ENCODE results near the gene SLC6A9. TPM values are rescaled to one million over a fixed set of nuclear protein-coding genes. Genes with fewer than 3 reads are reported as not detected.
A peak's percentile ranks its signal among the peaks of the same experiment; 100 is the strongest.

Gene SLC6A9
- total RNA-seq, 1 experiment from 2014 or later: 45.0 TPM

GRCh38 chr1:43994071-43994470 lies 37.2 kb downstream of the SLC6A9 start:
- no peaks in the 10 kb centered on the region for H3K27me3 Mint-ChIP-seq (ENCODE audit: insufficient read depth, unreplicated experiment)
- TSS peak; percentile 13 for BruUV-seq (replicated peaks)
- intact Hi-C loops (cut with micrococcal nuclease; ENCODE audit: unreplicated experiment): loop anchor here (2.0 kb wide), 1 partner anchor 43 kb away; no protein-coding TSS in a partner anchor

GRCh38 chr1:43993206-43993914 lies 37.9 kb downstream of the SLC6A9 start:
- Histone ChIP-seq H3K4me3 (ENCODE audit: low read depth, low read length) (no peak overlapping the region), H3K4me1 (peaks cover 6% of the 10 kb centered on the region; the same call in 1 of the 2 replicates), H3K9me3 (no peaks in the 10 kb centered on the region), H3K27me3 (replicated peaks; ENCODE audit: control insufficient read depth, insufficient read depth, low read length) (no peaks in the 10 kb centered on the region), H3K36me3 (ENCODE audit: control insufficient read depth, insufficient read depth, low read length) (no peaks in the 10 kb centered on the region)
- intact Hi-C loops (cut with micrococcal nuclease; ENCODE audit: unreplicated experiment): no loop called here
- Mint-ChIP-seq H3K9me3 (ENCODE audit: unreplicated experiment) (no peaks in the 10 kb centered on the region), H3K27me3 (ENCODE audit: insufficient read depth, unreplicated experiment) (no peaks in the 10 kb centered on the region), H3K4me3 (ENCODE audit: unreplicated experiment) (no peak overlapping the region), H3K4me1 (ENCODE audit: low read depth, unreplicated experiment) (peaks cover 7% of the 10 kb centered on the region), H3K27ac (ENCODE audit: unreplicated experiment) (peak overlapping the region; percentile 91), H3K36me3 (ENCODE audit: insufficient read depth, unreplicated experiment) (peaks cover 30% of the 10 kb centered on the region)
- DNase-seq: no peak
- TF ChIP-seq CTCF (IDR thresholded peaks at IDR 0.05; ENCODE audit: insufficient read depth in 1 of 2, low read depth in 1 of 2, low read length in 1 of 2, severe bottlenecking in 1 of 2, unreplicated experiment in 1 of 2): no peak
- ChIA-PET POLR2A (no interaction called here), CTCF (interaction anchor here (0.6 to 1.8 kb wide), 3 partner anchors 36 to 43 kb away, joined by 3 to 8 read pairs (median 4); no protein-coding TSS in a partner anchor)
- BruUV-seq (replicated peaks): no TSS peak

More at GRCh38 chr1:43994071-43994470, 37.2 kb downstream of the SLC6A9 start:
- no peak for TF ChIP-seq CTCF (IDR thresholded peaks at IDR 0.05; ENCODE audit: insufficient read depth in 1 of 2, low read depth in 1 of 2, low read length in 1 of 2, severe bottlenecking in 1 of 2, unreplicated experiment in 1 of 2)
- H3K27ac Mint-ChIP-seq (ENCODE audit: unreplicated experiment): no peak overlapping the region
- no peaks in the 10 kb centered on the region for H3K9me3 Mint-ChIP-seq (ENCODE audit: unreplicated experiment)
- peaks cover 7% of the 10 kb centered on the region for H3K4me1 Mint-ChIP-seq (ENCODE audit: low read depth, unreplicated experiment)
- H3K27me3 ChIP-seq (replicated peaks; ENCODE audit: control insufficient read depth, insufficient read depth, low read length): no peaks in the 10 kb centered on the region
- no peak for DNase-seq
- ChIA-PET CTCF (interaction anchor here (1.0 to 2.3 kb wide), 2 partner anchors 42 to 54 kb away, joined by 4 to 11 read pairs; no protein-coding TSS in a partner anchor), POLR2A (no interaction called here)
- peaks cover 34% of the 10 kb centered on the region for H3K36me3 Mint-ChIP-seq (ENCODE audit: insufficient read depth, unreplicated experiment)
- no peak overlapping the region for H3K4me3 Mint-ChIP-seq (ENCODE audit: unreplicated experiment)
- peaks cover 6% of the 10 kb centered on the region; the same call in 1 of the 2 replicates for H3K4me1 ChIP-seq
- H3K9me3 ChIP-seq: no peaks in the 10 kb centered on the region
- no peaks in the 10 kb centered on the region for H3K36me3 ChIP-seq (ENCODE audit: control insufficient read depth, insufficient read depth, low read length)
- no peak overlapping the region for H3K4me3 ChIP-seq (ENCODE audit: low read depth, low read length)

GRCh38 chr1:43992232-43992995 lies 38.8 kb downstream of the SLC6A9 start:
- no TSS peak for BruUV-seq (replicated peaks)
- H3K36me3 ChIP-seq (ENCODE audit: control insufficient read depth, insufficient read depth, low read length): no peaks in the 10 kb centered on the region
- no peak for DNase-seq
- no peak for TF ChIP-seq CTCF (IDR thresholded peaks at IDR 0.05; ENCODE audit: insufficient read depth in 1 of 2, low read depth in 1 of 2, low read length in 1 of 2, severe bottlenecking in 1 of 2, unreplicated experiment in 1 of 2)
- peak overlapping the region; percentile 57 for H3K4me3 ChIP-seq (ENCODE audit: low read depth, low read length)
- ChIA-PET POLR2A (no interaction called here), CTCF (interaction anchor here (0.6 to 1.8 kb wide), 6 partner anchors 15 to 63 kb away, joined by 3 to 8 read pairs (median 3); no protein-coding TSS in a partner anchor)
- peaks cover 6% of the 10 kb centered on the region; the same call in 1 of the 2 replicates for H3K4me1 ChIP-seq
- H3K36me3 Mint-ChIP-seq (ENCODE audit: insufficient read depth, unreplicated experiment): peaks cover 27% of the 10 kb centered on the region
- H3K27me3 Mint-ChIP-seq (ENCODE audit: insufficient read depth, unreplicated experiment): no peaks in the 10 kb centered on the region
- H3K4me1 Mint-ChIP-seq (ENCODE audit: low read depth, unreplicated experiment): peaks cover 11% of the 10 kb centered on the region
- H3K9me3 Mint-ChIP-seq (ENCODE audit: unreplicated experiment): no peaks in the 10 kb centered on the region
- peak overlapping the region; percentile 94 for H3K4me3 Mint-ChIP-seq (ENCODE audit: unreplicated experiment)
- H3K9me3 ChIP-seq: no peaks in the 10 kb centered on the region
- peak overlapping the region; percentile 91 for H3K27ac Mint-ChIP-seq (ENCODE audit: unreplicated experiment)
- no peaks in the 10 kb centered on the region for H3K27me3 ChIP-seq (replicated peaks; ENCODE audit: control insufficient read depth, insufficient read depth, low read length)
- intact Hi-C loops (cut with micrococcal nuclease; ENCODE audit: unreplicated experiment): no loop called here

Data from Caco-2 (cell line).